ENCODE measurements around the gene NETO2. TPM values are rescaled to one million over a fixed set of nuclear protein-coding genes. Genes with fewer than 3 reads are reported as not detected.

The NETO2 gene
- total and polyA plus RNA-seq, 2 donors (not counting 3 experiments of a cell fraction or from before 2014, with no cell fraction given): 18.4 to 24.8 TPM

- Histone ChIP-seq H3K9me1 (replicated peaks; ENCODE audit: control insufficient read depth, extremely low read depth, insufficient read depth, low read length) (no peaks in the 10 kb centered on the region), H3K4me2 (ENCODE audit: insufficient read depth, low read length) (no peak overlapping the region), H3K4me1 (ENCODE audit: control insufficient read depth, extremely low read depth, insufficient read depth, low read length) (no peaks in the 10 kb centered on the region), H3K79me2 (ENCODE audit: control insufficient read depth, insufficient read depth, low read length) (no peaks in the 10 kb centered on the region), H3K9me3 (replicated peaks; ENCODE audit: control insufficient read depth, insufficient read depth, low read length) (no peaks in the 10 kb centered on the region), H3K27ac (ENCODE audit: insufficient read depth, low read depth, low read length) (no peak overlapping the region), H3K36me3 (ENCODE audit: control insufficient read depth in 2 of 2, extremely low read depth in 1 of 2, insufficient read depth in 2 of 2, low read length in 2 of 2) (no peaks in the 10 kb centered on the region), H4K20me1 (replicated peaks; ENCODE audit: control insufficient read depth, extremely low read depth, insufficient read depth, low read length) (no peaks in the 10 kb centered on the region), H3K27me3 (ENCODE audit: control insufficient read depth in 2 of 2, insufficient read depth in 2 of 2, low read length in 2 of 2) (no peaks in the 10 kb centered on the region), H2AFZ (ENCODE audit: low read depth, low read length) (no peak overlapping the region), H3K9ac (replicated peaks; ENCODE audit: extremely low read depth, insufficient read depth, low read length) (no peak overlapping the region), H3K4me3 (replicated peaks in 1 of 3; ENCODE audit: insufficient read depth in 1 of 3, low read depth in 1 of 3, low read length in 3 of 3) (no peak overlapping the region)
- dilution Hi-C loops (cut with MboI; ENCODE audit: extremely low pct_ligation_motif_present, low sequenced_read_pairs): no loop called here
- intact Hi-C loops (cut with micrococcal nuclease): no loop called here
- CTCF ChIA-PET: no interaction called here
- no peak for TF ChIP-seq GATA2 (IDR thresholded peaks at IDR 0.05; ENCODE audit: insufficient read depth, insufficient read length, low read depth, low read length)
- no peak for TF ChIP-seq CTCF (IDR thresholded peaks at IDR 0.05; ENCODE audit: extremely low read depth in 1 of 2, insufficient read depth in 1 of 2, low read depth in 1 of 2, low read length in 2 of 2)
- no peak for TF ChIP-seq MAX (IDR thresholded peaks at IDR 0.05; ENCODE audit: insufficient read depth, insufficient read length)
- no peak for TF ChIP-seq POLR2AphosphoS5 (IDR thresholded peaks at IDR 0.05; ENCODE audit: insufficient read depth, low read depth, low read length)
- no peak for TF ChIP-seq JUN (IDR thresholded peaks at IDR 0.05; ENCODE audit: borderline replicate concordance, insufficient read depth, insufficient read length, low read depth)
- no TSS peak for BruUV-seq (replicated peaks)
- no peak for FAIRE-seq
- no peak for DNase-seq (ENCODE audit: low read depth, low spot score)
- POLR2A ChIA-PET: no interaction called here
Observed at GRCh38 chr16:47053895-47054294, 89.8 kb downstream of the NETO2 start.

All from endothelial cell of umbilical vein (primary cell).